Astrocyte of the spinal cord (primary cell): ENCODE measurements around the gene PGS1.

Experiments used
- DNase-seq: peaks from one replicate; pipeline ENCODE4 v3.0.0; 2011; ENCODE audit warnings: low read depth, low spot score
- H3K4me3 ChIP-seq: 2 replicates; pipeline ENCODE4 v1.5.1; 2011; ENCODE audit warnings: low read depth, mild to moderate bottlenecking, low read length, moderate library complexity
- CTCF ChIP-seq: IDR thresholded peaks from 2 replicates; pipeline ENCODE4 v1.5.1; 2012; ENCODE audit warnings: low read depth, mild to moderate bottlenecking, low read length, inconsistent platforms
- in situ Hi-C: cut with HindIII; loops from 2 replicates; pipeline ENCODE4 v1.10.0; 2017; ENCODE audit warnings: low sequenced_read_pairs

PGS1 gene

GRCh38 chr17:78458091-78458490, 79.6 kb downstream of the PGS1 start:
- TF ChIP-seq CTCF = no peak
- no peak overlapping the region for H3K4me3 ChIP-seq
- DNase-seq = no peak
- in situ Hi-C loops = no loop called here

- no peak for TF ChIP-seq CTCF
- H3K4me3 ChIP-seq = no peak overlapping the region
- DNase-seq = no peak
- in situ Hi-C loops = no loop called here
Measured at GRCh38 chr17:78458736-78459335, 80.4 kb downstream of the PGS1 start.

GRCh38 chr17:78459696-78460095, 81.2 kb downstream of the PGS1 start:
- DNase-seq = no peak
- TF ChIP-seq CTCF = no peak
- in situ Hi-C loops = no loop called here
- H3K4me3 ChIP-seq = no peak overlapping the region

GRCh38 chr17:78460176-78460675, 81.8 kb downstream of the PGS1 start:
- no peak for DNase-seq
- TF ChIP-seq CTCF = no peak

GRCh38 chr17:78460951-78461798, 82.7 kb downstream of the PGS1 start:
- TF ChIP-seq CTCF = no peak
- DNase-seq = no peak
- no peak overlapping the region for H3K4me3 ChIP-seq
- in situ Hi-C loops = no loop called here

More at GRCh38 chr17:78460176-78460675, 81.8 kb downstream of the PGS1 start:
- in situ Hi-C loops = no loop called here
- no peak overlapping the region for H3K4me3 ChIP-seq

- TF ChIP-seq CTCF = no peak
- no peak for DNase-seq
- in situ Hi-C loops = no loop called here
Measured at GRCh38 chr17:78461799-78462053, 83.3 kb downstream of the PGS1 start.

More at GRCh38 chr17:78461799-78462053, 83.3 kb downstream of the PGS1 start:
- H3K4me3 ChIP-seq = no peak overlapping the region
